ENCODE measurements around the gene MRM3.
A peak's percentile ranks its signal among the peaks of the same experiment; 100 is the strongest.
"Not testable (repeated sequence)": the region's sequence is repeated elsewhere in the genome, so short reads cannot be mapped to it uniquely, and the experiment has no call there.

Gene MRM3

DNA sequence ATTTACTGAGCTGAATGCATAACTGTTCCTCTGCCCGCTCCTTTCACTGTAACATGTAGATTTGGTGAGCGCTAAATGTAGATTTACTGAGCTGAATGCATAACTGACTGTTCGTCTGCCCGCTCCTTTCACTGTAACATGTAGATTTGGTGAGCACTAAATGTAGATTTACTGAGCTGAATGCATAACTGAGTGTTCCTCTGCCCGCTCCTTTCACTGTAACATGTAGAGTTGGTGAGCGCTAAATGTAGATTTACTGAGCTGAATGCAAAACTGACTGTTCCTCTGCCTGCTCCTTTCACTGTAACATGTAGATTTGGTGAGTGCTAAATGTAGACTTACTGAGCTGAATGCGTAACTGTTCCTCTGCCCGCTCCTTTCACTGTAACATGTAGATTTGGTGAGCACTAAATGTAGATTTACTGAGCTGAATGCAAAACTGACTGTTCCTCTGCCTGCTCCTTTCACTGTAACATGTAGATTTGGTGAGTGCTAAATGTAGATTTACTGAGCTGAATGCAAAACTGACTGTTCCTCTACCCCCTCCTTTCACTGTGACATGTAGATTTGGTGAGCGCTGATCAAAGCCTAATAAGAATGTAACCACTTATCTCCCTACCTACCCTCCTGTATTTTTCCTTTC lies 26.7 kb upstream of the MRM3 start:
- not testable (repeated sequence) for DNase-seq

DNA sequence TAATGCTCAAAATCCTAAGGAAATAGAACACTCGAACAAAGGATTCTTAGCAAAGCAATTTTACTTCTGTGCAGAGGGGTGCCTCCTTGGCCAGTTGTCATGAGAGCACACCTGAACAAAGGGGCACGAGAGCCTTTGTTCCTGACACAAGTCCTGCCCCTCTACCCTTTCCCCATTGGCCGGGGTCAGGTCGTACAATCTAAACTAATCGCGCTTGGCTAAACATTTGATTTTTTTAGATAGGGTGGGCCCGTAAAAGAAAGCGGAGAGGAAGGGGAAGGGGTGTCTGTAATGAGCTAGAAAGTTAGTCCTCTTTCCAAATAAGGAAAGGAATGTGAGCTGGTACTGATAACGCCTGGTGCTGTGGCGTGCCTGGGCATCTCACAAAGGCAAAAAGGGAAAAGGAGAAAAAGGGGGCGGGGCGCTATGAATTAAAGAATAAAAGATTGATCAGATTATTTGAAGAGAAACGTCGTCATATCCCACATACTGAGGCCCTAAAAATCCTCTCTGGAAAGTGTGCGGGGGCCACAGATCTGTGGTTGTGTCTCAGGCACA lies 26.1 kb upstream of the MRM3 start:
- not testable (repeated sequence) for DNase-seq

DNA sequence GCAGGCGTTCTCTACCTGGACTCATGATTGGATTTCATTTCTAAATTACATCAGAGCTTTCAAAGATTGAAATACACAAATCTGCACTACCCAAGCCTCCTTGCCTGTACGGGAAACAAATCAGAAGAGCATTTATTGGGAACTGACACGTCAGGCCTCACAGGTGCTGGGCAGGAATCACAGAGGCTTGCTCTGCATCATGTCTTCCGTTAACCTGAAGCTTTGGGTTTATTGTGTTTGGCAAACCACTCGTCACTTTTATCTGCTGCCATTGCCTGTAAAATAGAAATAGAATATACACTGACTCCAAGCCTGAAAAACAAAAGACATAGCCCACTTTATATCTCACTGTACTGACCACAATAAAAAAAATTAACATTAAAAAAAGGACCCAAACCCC lies 22.2 kb upstream of the MRM3 start:
- DNase-seq, result no peak

- no peak for DNase-seq
Measured at GRCh38 chr17:760371-760770, 21.8 kb upstream of the MRM3 start.

DNA sequence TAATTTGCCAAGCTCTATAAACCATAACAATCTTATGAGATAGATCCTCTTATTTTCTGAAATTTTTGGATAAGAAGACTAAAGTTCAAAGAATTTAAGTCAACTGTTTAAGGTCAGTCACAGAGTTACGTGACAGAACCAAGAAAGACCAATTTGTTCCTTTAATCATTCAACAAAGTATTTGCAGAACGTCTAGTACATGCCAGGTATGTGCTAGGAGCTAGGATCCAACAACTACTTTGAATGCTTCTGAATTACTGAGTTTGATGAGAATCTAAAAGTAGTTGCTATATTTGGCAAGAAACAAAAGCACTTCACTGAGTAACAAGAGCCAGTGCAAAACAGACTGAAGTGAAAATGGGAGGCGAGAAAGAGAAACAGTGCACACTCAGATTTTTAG lies 15.1 kb upstream of the MRM3 start:
- DNase-seq, result no peak

GRCh38 chr17:773016-773415 lies 9.1 kb upstream of the MRM3 start:
- DNase-seq, result no peak

DNA sequence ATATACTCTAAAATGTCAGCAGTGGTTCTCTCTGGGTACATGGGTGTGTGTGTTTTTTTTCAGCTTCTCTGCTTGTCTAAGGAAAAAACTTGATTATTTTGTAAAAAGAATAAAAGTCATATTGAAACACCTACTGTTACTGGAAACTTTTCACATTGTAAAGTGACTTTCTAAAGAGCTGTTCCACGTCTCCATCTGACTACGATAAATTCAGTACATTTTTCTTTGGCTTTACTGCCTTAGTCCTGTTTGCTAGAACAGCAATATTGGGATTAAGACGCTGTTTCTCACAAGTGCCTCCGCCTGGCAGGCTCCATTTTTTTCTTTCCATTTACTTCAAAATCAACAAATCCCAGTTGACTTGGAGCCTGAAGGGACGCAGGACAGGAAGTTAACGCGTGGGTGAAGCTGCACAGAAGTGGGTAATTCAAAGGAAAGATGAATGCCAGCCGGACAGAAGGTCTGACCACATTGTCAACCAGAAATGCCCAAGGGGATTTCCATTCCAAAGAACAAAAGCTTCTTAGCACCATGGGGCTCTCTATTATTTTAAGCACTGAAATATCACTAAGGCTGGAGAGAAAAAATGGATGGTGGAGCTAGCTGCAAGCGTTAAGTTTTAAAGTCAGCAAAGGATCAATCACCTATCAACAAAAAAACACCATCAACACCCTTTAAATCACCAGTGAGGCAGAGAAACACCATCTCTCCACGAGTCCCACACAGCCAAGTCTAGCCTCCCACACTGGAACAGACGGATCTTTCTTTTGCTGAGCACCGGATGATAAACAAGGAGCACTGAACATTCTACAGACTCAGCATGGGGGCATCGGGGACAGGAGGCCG lies 8.5 kb upstream of the MRM3 start:
- DNase-seq, result no peak

DNA sequence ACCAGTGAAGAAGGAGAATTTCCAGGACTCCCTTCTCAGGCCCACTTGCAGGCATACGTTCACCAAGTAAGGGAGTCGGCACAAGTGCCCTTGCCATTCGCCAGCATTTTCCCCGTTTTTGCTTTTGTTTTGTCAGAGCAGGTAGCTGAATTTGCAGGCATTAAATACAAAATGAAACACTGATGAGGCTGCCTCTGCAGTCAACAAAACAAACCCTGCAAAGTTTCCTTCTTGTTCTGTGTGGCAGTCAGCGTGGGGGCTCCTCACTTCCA lies 7.9 kb upstream of the MRM3 start:
- DNase-seq, result no peak

- no peak for DNase-seq
Measured at GRCh38 chr17:778096-778495, 4.1 kb upstream of the MRM3 start.

DNA sequence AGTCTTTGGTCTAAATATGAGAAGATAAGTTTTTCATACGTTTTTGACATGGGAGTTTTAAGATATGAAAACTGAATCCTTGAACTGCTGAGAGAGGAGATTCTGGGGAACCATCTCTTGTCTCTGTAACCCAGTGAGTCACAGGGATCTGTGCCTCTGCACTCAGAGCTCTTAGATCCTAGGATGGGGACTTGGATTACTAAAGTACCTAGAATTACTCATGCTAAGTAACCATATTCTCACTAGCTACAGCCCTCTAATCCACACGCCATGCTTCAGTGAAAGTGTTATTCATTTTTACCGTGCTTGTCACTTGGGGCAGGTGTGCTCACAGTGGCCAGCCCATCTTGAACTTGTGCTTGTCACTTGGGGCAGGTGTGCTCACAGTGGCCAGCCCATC lies 2.0 kb downstream of the MRM3 start:
- DNase-seq, result no peak

DNA sequence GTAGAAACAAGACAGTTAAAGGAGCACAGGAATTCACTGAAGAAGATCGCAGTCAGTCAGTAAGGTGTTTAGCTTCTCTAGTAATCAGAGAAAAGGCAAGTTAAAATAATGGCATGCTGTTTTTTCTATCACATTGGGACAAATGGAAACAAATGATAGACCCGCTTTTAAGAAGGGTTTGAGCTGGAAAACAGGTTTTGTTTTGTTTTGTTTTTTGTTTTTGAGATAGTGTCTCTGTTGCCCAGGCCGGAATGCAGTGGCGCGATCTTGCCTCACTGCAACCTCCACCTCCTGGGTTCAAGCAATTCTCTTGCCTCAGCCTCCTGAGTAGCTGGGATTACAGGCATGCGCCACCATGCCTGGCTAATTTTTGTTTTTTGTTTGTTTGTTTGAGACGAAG lies 3.7 kb downstream of the MRM3 start:
- not testable (repeated sequence) for DNase-seq

DNA sequence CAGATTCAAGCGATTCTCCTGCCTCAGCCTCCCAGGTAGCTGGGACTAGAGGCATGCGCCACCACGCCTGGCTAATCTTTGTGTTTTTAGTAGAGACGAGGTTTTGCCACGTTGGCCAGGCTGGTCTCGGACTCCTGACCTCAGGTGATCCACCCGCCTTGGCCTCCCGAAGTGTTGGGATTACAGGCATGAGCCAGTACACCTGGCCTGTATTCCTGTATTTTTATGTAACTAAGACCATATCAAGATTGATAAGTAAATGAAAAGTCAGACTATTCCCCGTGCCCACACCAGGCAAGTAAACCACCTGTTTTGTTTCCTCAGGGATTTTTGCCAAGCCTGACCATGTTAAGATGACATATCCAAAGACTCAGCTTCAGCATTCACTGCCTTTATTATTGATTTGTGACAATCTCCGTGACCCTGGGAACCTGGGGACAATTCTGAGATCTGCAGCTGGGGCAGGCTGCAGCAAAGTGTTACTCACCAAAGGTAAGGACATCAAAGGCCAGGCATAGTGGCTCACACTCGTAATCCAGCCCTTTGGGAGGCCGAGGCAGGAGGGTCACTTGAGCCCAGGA lies 5.6 kb downstream of the MRM3 start:
- DNase-seq, result no peak

DNA sequence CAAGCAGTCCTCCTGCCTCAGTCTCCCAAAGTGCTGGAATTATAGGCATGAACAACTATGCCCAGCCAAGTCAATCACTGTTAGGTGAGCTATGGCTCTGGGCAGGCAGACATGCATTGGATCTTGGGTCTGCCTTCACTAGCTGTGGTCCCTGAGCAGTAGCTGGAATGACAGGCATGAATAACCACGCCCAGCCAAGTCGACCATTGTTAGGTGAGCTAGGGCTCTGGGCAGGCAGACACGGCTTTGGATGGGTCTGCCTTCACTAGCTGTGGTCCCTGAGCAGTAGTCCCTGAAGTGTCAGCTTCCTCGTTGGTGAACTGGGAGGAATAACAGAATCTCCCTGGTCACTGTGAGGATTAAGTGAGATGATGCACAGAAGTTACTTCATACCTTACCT lies 6.4 kb downstream of the MRM3 start:
- no peak for DNase-seq

GRCh38 chr17:789160-789840 lies 7.1 kb downstream of the MRM3 start:
- no peak for DNase-seq

- not testable (repeated sequence) for DNase-seq
Measured at GRCh38 chr17:789931-790873, 8.0 kb downstream of the MRM3 start.

DNA sequence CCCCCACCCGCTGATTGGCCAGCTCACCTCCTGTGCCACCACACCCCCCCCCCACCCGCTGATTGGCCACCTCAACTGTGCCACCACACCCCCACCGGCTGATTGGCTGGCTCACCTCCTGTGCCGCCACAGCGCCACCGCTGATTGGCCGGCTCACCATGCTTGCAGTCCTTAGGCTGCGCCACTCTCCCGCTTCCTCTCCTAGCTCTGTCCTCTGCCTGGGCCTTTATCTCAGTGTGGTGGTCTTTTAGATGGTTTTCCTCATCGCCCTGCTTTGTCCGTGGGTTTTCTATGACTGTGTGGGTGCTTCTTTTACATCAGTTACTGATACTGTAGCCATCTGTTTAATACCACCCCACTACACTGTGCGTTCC lies 8.7 kb downstream of the MRM3 start:
- not testable (repeated sequence) for DNase-seq

GRCh38 chr17:791829-792228 lies 9.7 kb downstream of the MRM3 start:
- DNase-seq, result no peak

DNA sequence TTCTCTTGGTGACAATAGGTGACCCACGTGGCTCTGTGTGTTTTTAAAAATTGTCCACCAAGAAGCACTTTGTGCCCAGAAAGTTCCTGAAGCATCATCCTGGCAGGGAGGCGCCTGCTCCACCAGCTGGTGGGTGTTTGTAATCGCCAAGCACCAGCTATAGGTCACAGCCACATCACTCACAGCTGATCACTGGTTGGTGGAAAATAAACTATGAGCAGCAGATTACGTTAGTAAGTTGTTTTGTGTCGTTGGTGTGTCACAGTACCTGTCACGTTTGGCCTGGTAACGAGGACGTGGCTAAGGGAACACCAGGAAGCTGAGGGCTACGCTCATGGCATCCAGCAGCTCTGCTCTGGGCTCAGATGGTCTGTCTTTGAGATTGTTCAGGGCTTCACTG lies 10.1 kb downstream of the MRM3 start:
- DNase-seq, result no peak

DNA sequence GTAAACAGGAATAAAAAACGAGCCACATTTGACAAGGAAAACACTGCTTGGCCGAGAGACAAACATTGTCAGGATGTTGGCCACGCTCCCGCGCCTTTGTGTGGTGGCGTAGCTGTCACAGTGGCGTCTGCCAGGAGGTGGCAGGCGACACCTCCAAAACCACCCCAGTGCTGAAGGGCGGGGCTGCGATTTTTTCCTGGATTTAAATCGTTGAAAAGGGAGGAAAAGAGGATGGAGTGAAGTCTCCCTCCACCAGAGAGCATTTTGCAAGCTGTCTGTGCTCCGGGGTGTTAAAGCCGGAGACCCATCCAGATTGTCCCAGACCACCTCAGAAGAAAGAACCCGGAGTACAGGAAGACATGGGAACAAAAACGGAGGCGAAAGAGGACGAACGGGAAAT lies 12.7 kb downstream of the MRM3 start:
- peak; percentile 71 for DNase-seq

DNA sequence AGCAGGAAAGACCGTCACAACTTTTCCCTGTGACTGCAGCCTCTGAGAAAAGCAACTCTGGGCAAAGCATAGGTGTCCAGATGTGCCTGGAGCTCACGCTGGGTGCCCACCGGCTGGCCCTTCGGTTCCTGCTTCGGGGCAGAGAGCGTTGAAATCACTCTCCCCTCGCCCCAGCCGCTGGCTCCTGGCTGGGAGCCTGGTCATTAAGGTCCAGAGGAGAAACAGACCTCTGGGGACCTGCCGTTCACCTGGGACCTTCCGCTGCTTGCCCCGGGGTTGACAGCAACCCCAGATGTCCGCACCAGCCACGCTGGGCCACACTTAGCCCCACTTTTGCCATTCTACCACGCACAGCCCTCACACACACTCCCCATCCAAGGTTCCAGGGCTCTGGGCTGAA lies 13.1 kb downstream of the MRM3 start:
- DNase-seq, result no peak

DNA sequence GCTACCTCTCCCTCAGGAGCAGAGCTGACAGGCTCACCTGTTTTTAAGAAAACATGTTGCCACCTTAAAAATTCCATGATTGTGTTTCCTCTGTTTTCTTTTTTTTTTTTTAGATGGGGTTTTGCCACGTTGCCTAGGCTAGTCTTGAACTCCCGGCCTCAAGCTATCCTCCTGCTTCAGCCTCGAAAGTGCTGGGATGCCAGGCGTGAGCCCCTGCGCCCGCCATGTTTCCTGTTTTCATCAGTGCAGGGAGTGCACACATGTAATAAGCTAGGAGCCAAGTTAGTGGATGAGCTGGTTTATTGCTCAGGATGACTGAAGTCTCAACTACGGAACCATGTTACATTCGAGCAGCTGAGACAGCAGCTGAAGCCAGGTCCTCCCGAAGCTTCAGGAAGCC lies 13.6 kb downstream of the MRM3 start:
- DNase-seq, result no peak

DNA sequence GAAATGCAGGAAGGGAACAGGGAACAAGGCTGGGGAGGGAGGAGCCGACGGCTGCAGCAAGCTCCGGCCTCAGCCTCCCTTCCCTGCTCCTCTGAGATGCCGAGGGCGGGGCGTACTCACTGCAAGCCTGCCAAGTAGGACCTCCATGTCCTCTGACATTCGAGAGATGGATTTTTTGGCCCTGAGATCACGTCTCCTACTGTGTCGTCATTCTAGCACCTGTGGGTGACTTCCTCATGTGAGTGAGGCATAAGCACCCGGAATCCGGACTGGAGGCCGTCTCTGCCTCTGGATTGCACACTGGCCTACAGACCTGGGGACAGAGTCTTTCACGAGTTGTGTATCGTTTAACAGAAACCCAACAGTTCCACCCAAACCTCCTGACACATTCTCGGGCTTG lies 14.5 kb downstream of the MRM3 start:
- DNase-seq, result no peak
